Fibroblast of pulmonary artery (primary cell): ENCODE measurements around the gene METTL17.

ENCODE experiments used
- DNase-seq: peaks from one replicate; pipeline ENCODE4 v3.0.0-alpha.2; 2010; ENCODE audit warnings: low read depth
- H3K4me3 ChIP-seq: replicated peaks from 2 replicates; pipeline ENCODE4 v1.5.1; 2011; ENCODE audit warnings: low read depth, mild to moderate bottlenecking, control low read depth, low read length, moderate library complexity
- CTCF ChIP-seq: IDR thresholded peaks from 2 replicates; pipeline ENCODE4 v1.5.1; 2011; ENCODE audit warnings: mild to moderate bottlenecking, control low read depth, low read length, inconsistent platforms; ENCODE audit errors: missing control alignments

Gene METTL17

GRCh38 chr14:21018781-21019180, 29.0 kb downstream of the METTL17 start:
- no peak overlapping the region for H3K4me3 ChIP-seq
- TF ChIP-seq CTCF, result no peak
- no peak for DNase-seq

- no peak for TF ChIP-seq CTCF
- no peak for DNase-seq
- H3K4me3 ChIP-seq, result no peak overlapping the region
Observed at GRCh38 chr14:21019366-21019765, 29.6 kb downstream of the METTL17 start.

- TF ChIP-seq CTCF, result no peak
Observed at GRCh38 chr14:21020977-21021545, 31.3 kb downstream of the METTL17 start.

GRCh38 chr14:21022686-21023085, 32.9 kb downstream of the METTL17 start:
- DNase-seq, result no peak
- no peak overlapping the region for H3K4me3 ChIP-seq
- TF ChIP-seq CTCF, result no peak

More at GRCh38 chr14:21020977-21021545, 31.3 kb downstream of the METTL17 start:
- H3K4me3 ChIP-seq, result no peak overlapping the region
- DNase-seq, result no peak

- no peak for TF ChIP-seq CTCF
- DNase-seq, result no peak
- no peak overlapping the region for H3K4me3 ChIP-seq
Observed at GRCh38 chr14:21023174-21023573, 33.4 kb downstream of the METTL17 start.

GRCh38 chr14:21023817-21024584, 34.2 kb downstream of the METTL17 start:
- no peak for DNase-seq

More at GRCh38 chr14:21023817-21024584, 34.2 kb downstream of the METTL17 start:
- peak overlapping the region; percentile 62 for H3K4me3 ChIP-seq
- no peak for TF ChIP-seq CTCF
